RWPE1 (cell line): ENCODE data around the gene MKRN1.

ENCODE experiments used
- CTCF ChIA-PET: fragments of 350-600 bp; sonication (Branson Sonifier 250); formaldehyde crosslinking; extraction: SDS; loops from one replicate; lab custom pipeline; 2021; lab: Yijun Ruan, JAX
- POLR2A ChIA-PET: fragments of 400-600 bp; formaldehyde crosslinking; extraction: SDS; loops from one replicate; lab custom pipeline; 2020; ENCODE audit warnings: antibody characterized with exemption; ENCODE audit not compliant: low non-redundant PET; lab: Yijun Ruan, JAX
- DNase-seq: peaks from one replicate; pipeline ENCODE4 v3.0.0; 2012; ENCODE audit warnings: low spot score
- H3K27ac ChIP-seq: fragments of 450-650 bp; 2 replicates; pipeline ENCODE4 v1.5.1; 2017
- CTCF ChIP-seq: fragments of 450-650 bp; conservative IDR thresholded peaks from 2 replicates; pipeline ENCODE4 v1.5.1; 2017; ENCODE audit warnings: low read depth, mild to moderate bottlenecking

The MKRN1 gene

DNA sequence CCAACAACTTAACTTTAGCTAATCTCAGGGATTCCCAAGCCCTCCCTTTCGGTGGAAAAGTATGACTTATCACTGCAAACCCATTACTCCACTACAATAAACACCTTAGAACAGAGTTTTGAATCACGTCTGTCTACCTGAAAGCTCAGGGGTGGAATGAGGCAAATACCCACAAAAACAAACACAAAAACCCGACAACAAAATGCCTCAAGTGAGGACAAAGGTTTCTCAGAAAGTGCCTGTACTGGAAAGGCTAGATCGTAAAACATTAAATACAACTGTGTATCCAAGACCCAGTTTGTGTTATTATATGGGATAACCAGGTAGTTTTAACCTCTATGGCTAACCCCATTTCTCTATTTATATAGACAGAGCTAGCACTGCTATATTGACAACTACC, 26.0 kb downstream of the MKRN1 start:
- H3K27ac ChIP-seq: no peak overlapping the region
- ChIA-PET POLR2A (no interaction called here), CTCF (no interaction called here)
- DNase-seq: no peak
- no peak for TF ChIP-seq CTCF

- TF ChIP-seq CTCF: no peak
- no peak overlapping the region for H3K27ac ChIP-seq
- CTCF ChIA-PET: interaction anchor here (0.5 kb wide), 1 partner anchor 229 kb away, joined by 4 read pairs; no protein-coding TSS in a partner anchor
- POLR2A ChIA-PET: no interaction called here
- DNase-seq: no peak
These were observed 27.6 kb downstream of the MKRN1 start for GRCh38 chr7:140451716-140452115.

GRCh38 chr7:140448781-140449480, 30.4 kb downstream of the MKRN1 start:
- POLR2A ChIA-PET: no interaction called here
- DNase-seq: no peak

DNA sequence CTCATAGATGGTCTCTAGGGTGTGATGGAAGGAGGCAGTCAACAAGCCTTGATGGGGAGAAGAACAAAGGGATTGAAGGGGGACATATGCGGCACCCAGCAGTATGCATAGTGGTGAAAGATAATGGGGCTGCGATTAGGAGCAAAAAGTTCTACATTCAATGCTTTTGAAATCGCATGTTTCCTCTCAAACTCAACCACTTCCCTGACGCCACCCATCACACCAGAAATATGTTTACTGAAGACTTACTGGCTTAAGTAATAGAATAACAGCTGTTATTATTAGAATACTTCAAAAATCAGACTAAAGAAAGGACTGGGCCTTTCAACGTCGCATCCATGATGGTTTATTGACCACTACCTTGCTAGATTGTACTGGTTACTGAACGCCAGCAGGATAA, 31.5 kb downstream of the MKRN1 start:
- ChIA-PET POLR2A (no interaction called here), CTCF (no interaction called here)
- TF ChIP-seq CTCF: no peak
- H3K27ac ChIP-seq: no peak overlapping the region
- DNase-seq: no peak

More at GRCh38 chr7:140448781-140449480, 30.4 kb downstream of the MKRN1 start:
- CTCF ChIA-PET: interaction anchor here (0.6 kb wide), 1 partner anchor 11 kb away, joined by 3 read pairs; no protein-coding TSS in a partner anchor
- no peak for TF ChIP-seq CTCF
- H3K27ac ChIP-seq: no peak overlapping the region

GRCh38 chr7:140446467-140446866, 32.8 kb downstream of the MKRN1 start:
- DNase-seq: no peak
- CTCF ChIA-PET: interaction anchor here (0.7 kb wide), 1 partner anchor 63 kb away, joined by 3 read pairs; no protein-coding TSS in a partner anchor
- no peak overlapping the region for H3K27ac ChIP-seq
- POLR2A ChIA-PET: no interaction called here
- no peak for TF ChIP-seq CTCF

GRCh38 chr7:140441519-140441918, 37.8 kb downstream of the MKRN1 start:
- ChIA-PET CTCF (no interaction called here), POLR2A (no interaction called here)
- no peak for DNase-seq
- TF ChIP-seq CTCF: no peak
- H3K27ac ChIP-seq: no peak overlapping the region
